DOHH2 (cell line): ENCODE measurements around the gene SLC52A3.

Experiments used
- H3F3A ChIP-seq: fragments of 200-600 bp; sonication (generic), shearing (Covaris generic); 2 replicates; pipeline ENCODE4 v1.6.0; 2016; ENCODE audit warnings: antibody characterized with exemption, mild to moderate bottlenecking; ENCODE audit not compliant: control insufficient read depth, insufficient read depth
- H3K27ac ChIP-seq: fragments of 200-600 bp; sonication (generic); 2 replicates; pipeline ENCODE4 v1.5.1; 2014; ENCODE audit warnings: low read depth, mild to moderate bottlenecking, low read length, moderate library complexity
- H3K27me3 ChIP-seq: fragments of 200-600 bp; sonication (generic); 2 replicates; pipeline ENCODE4 v1.6.1; 2014; ENCODE audit warnings: mild to moderate bottlenecking, low read length, mixed read lengths; ENCODE audit not compliant: control insufficient read depth
- H3K36me3 ChIP-seq: fragments of 200-600 bp; sonication (generic); 2 replicates; pipeline ENCODE4 v1.6.1; 2014; ENCODE audit warnings: mild to moderate bottlenecking, low read length, moderate library complexity, mixed read lengths; ENCODE audit not compliant: control insufficient read depth
- H3K4me1 ChIP-seq: fragments of 200-600 bp; sonication (generic); 2 replicates; pipeline ENCODE4 v1.6.1; 2014; ENCODE audit warnings: mild to moderate bottlenecking, low read length, mixed read lengths; ENCODE audit not compliant: control insufficient read depth
- H3K4me2 ChIP-seq: fragments of 200-600 bp; sonication (generic); 2 replicates; pipeline ENCODE4 v1.6.0; 2014; ENCODE audit warnings: mild to moderate bottlenecking, low read length, moderate library complexity
- H3K4me3 ChIP-seq: fragments of 200-600 bp; sonication (generic); 2 replicates; pipeline ENCODE4 v1.5.1; 2014; ENCODE audit warnings: mild to moderate bottlenecking, low read length, mixed read lengths
- H3K79me2 ChIP-seq: fragments of 200-600 bp; sonication (generic); 2 replicates; pipeline ENCODE4 v1.6.1; 2014; ENCODE audit warnings: mild to moderate bottlenecking, low read length, mixed read lengths; ENCODE audit not compliant: control insufficient read depth
- H3K9me2 ChIP-seq: fragments of 200-600 bp; sonication (generic); replicated peaks from 2 replicates; pipeline ENCODE4 v1.6.1; 2014; ENCODE audit warnings: mild to moderate bottlenecking, low read length, mixed read lengths; ENCODE audit not compliant: control insufficient read depth
- H3K9me3 ChIP-seq: fragments of 200-600 bp; sonication (generic); 2 replicates; pipeline ENCODE4 v1.6.1; 2014; ENCODE audit warnings: antibody characterized with exemption, low read length, mixed read lengths; ENCODE audit not compliant: control insufficient read depth, insufficient read depth
- H4K20me1 ChIP-seq: fragments of 200-600 bp; sonication (generic); 2 replicates; pipeline ENCODE4 v1.6.0; 2014; ENCODE audit warnings: low read depth, mild to moderate bottlenecking, antibody characterized with exemption, low read length, moderate library complexity; ENCODE audit not compliant: control insufficient read depth, insufficient read depth
- EZH2phosphoT487 ChIP-seq: fragments of 200-600 bp; sonication (generic); IDR thresholded peaks from 2 replicates; pipeline ENCODE4 v1.6.1; 2017; ENCODE audit warnings: borderline replicate concordance, mild to moderate bottlenecking, antibody characterized with exemption, low read length, moderate library complexity, mixed read lengths
- TF ChIP-seq, protein P1 (sequence below): fragments of 200-600 bp; sonication (generic); IDR thresholded peaks from one replicate; pipeline ENCODE4 v1.5.1; 2014; ENCODE audit warnings: antibody characterized with exemption, mild to moderate bottlenecking, low read depth, low read length; ENCODE audit not compliant: poor library complexity, severe bottlenecking

The SLC52A3 gene

DNA sequence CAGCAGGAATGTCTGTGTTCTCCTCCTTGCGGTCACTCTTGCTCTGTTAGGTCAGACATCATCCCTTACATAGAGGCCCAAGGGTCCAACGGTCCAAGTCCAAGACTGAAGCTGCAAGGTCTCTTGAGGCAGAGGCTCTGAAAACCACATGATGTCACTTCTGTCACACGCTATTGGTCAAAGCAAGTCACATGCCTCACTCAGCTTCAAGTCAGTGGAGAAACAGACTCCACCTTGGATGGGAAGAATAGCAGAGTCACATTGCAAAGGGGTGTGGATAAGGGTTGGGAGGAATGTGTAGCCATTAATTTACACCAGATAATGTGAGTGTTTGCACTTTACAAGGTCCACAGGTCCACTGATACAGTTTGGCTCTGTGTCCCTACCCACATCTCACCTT lies 17.5 kb downstream of the SLC52A3 start:
- Histone ChIP-seq H3K4me1 (no peaks in the 10 kb centered on the region), H3K27ac (no peak overlapping the region), H4K20me1 (no peaks in the 10 kb centered on the region), H3K4me3 (no peak overlapping the region), H3K9me2 (no peaks in the 10 kb centered on the region), H3F3A (no peaks in the 10 kb centered on the region), H3K79me2 (no peaks in the 10 kb centered on the region), H3K36me3 (no peaks in the 10 kb centered on the region), H3K27me3 (no peaks in the 10 kb centered on the region), H3K4me2 (no peak overlapping the region), H3K9me3 (peaks cover 2% of the 10 kb centered on the region; the same call in 1 of the 2 replicates)
- no peak for TF ChIP-seq EZH2phosphoT487
- TF ChIP-seq, protein P1, sequence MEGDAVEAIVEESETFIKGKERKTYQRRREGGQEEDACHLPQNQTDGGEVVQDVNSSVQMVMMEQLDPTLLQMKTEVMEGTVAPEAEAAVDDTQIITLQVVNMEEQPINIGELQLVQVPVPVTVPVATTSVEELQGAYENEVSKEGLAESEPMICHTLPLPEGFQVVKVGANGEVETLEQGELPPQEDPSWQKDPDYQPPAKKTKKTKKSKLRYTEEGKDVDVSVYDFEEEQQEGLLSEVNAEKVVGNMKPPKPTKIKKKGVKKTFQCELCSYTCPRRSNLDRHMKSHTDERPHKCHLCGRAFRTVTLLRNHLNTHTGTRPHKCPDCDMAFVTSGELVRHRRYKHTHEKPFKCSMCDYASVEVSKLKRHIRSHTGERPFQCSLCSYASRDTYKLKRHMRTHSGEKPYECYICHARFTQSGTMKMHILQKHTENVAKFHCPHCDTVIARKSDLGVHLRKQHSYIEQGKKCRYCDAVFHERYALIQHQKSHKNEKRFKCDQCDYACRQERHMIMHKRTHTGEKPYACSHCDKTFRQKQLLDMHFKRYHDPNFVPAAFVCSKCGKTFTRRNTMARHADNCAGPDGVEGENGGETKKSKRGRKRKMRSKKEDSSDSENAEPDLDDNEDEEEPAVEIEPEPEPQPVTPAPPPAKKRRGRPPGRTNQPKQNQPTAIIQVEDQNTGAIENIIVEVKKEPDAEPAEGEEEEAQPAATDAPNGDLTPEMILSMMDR = no peak

DNA sequence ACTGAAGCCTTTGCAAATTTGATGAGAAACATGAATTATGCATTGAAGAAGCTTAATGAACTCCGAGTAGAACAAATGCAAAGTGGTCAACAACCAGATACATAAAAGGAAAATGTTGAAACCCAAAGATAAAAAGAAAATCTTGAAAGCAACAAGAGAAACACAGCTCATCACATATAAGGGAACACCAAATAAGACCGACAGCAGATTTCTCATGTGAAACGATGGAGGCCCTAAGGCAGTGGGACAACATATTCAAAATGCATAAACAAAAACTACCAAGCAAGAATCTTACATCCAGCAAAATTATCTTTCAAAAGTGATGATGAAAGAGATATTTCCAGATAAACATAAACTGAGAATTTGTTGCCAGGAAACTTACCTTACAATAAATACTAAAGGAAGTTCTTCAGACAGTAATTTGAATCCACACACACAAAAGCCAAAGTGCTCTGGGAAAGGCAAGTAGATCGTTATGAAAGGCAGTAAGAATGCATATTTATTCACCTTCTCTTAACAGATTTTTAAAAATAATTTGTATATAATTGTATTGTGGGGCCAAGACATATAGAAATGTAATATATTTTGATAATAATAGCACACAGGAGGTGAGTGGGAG lies 22.5 kb downstream of the SLC52A3 start:
- Histone ChIP-seq H4K20me1 (no peaks in the 10 kb centered on the region), H3K27me3 (no peaks in the 10 kb centered on the region), H3K4me1 (no peaks in the 10 kb centered on the region), H3F3A (no peaks in the 10 kb centered on the region), H3K4me3 (no peak overlapping the region), H3K4me2 (no peak overlapping the region), H3K9me2 (no peaks in the 10 kb centered on the region), H3K9me3 (peaks cover 19% of the 10 kb centered on the region), H3K36me3 (no peaks in the 10 kb centered on the region), H3K79me2 (no peaks in the 10 kb centered on the region), H3K27ac (no peak overlapping the region)
- no peak for TF ChIP-seq EZH2phosphoT487
- TF ChIP-seq, protein P1 = no peak

DNA sequence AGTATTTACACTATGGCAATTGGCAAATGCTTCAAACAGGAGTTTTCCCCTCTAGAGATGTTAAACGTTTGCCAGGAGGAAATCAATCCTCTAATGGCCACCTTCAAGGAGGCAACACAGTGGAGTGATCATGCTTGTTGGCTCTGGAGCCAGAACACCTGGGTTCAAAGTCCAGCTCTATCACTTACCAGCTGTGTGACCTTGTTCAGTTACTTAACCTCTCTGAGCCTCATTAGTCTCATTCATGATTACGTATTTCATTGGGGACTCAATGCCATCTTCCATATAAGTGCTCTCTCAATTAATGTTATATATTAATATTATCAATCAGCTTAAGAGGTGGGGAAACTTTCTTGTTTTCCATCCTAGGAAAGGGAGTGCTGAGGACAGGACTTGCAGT lies 26.1 kb downstream of the SLC52A3 start:
- peaks cover 19% of the 10 kb centered on the region for H3K9me3 ChIP-seq
- no peaks in the 10 kb centered on the region for H3K36me3 ChIP-seq
- H3K4me1 ChIP-seq = no peaks in the 10 kb centered on the region
- no peaks in the 10 kb centered on the region for H3K9me2 ChIP-seq
- H3K27me3 ChIP-seq = no peaks in the 10 kb centered on the region
- H4K20me1 ChIP-seq = no peaks in the 10 kb centered on the region
- no peak overlapping the region for H3K4me3 ChIP-seq
- TF ChIP-seq, protein P1 = no peak
- TF ChIP-seq EZH2phosphoT487 = no peak
- H3F3A ChIP-seq = no peaks in the 10 kb centered on the region
- H3K4me2 ChIP-seq = no peak overlapping the region
- H3K79me2 ChIP-seq = no peaks in the 10 kb centered on the region
- no peak overlapping the region for H3K27ac ChIP-seq
